ENCODE measurements around the gene HCN2. TPM values are rescaled to one million over a fixed set of nuclear protein-coding genes. Genes with fewer than 3 reads are reported as not detected.

Gene HCN2
- total RNA-seq, 1 experiment from 2014 or later = 9.2 TPM

GRCh38 chr19:570937-571565 is 18.6 kb upstream of the HCN2 start:
- peak; percentile 8 for ATAC-seq
- peaks cover 14% of the 10 kb centered on the region for H3K36me3 Mint-ChIP-seq
- CTCF ChIA-PET = no interaction called here
- peak overlapping the region; percentile 98 for H3K27ac Mint-ChIP-seq
- peaks cover 27% of the 10 kb centered on the region for H3K27me3 Mint-ChIP-seq (ENCODE audit: low read depth)
- peak; percentile 52 for DNase-seq (ENCODE audit: low spot score)
- no peaks in the 10 kb centered on the region for H3K9me3 Mint-ChIP-seq
- TF ChIP-seq SMAD3 (CRISPR knock-in tag; IDR thresholded peaks at IDR 0.05; ENCODE audit: borderline replicate concordance) (0 out of 2 replicates have a peak, but pooled peaks have one; percentile 18), E2F5 (CRISPR knock-in tag; IDR thresholded peaks at IDR 0.05) (0 out of 2 replicates have a peak, but pooled peaks have one; percentile 21), NR3C1 (CRISPR knock-in tag; conservative IDR thresholded peaks at IDR 0.05; ENCODE audit: low read depth) (no peak), ZNF425 (CRISPR knock-in tag; conservative IDR thresholded peaks at IDR 0.05) (no peak), SP1 (CRISPR knock-in tag; conservative IDR thresholded peaks at IDR 0.05) (0 out of 2 replicates have a peak, but pooled peaks have one; percentile 9), ZNF121 (CRISPR knock-in tag; IDR thresholded peaks at IDR 0.05) (0 out of 2 replicates have a peak, but pooled peaks have one; percentile 5)
- TF ChIP-seq, protein P1, sequence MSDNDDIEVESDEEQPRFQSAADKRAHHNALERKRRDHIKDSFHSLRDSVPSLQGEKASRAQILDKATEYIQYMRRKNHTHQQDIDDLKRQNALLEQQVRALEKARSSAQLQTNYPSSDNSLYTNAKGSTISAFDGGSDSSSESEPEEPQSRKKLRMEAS (CRISPR knock-in tag; IDR thresholded peaks at IDR 0.05) = peak; percentile 36; the same call in 1 of the 2 replicates
- TF ChIP-seq, protein P2, sequence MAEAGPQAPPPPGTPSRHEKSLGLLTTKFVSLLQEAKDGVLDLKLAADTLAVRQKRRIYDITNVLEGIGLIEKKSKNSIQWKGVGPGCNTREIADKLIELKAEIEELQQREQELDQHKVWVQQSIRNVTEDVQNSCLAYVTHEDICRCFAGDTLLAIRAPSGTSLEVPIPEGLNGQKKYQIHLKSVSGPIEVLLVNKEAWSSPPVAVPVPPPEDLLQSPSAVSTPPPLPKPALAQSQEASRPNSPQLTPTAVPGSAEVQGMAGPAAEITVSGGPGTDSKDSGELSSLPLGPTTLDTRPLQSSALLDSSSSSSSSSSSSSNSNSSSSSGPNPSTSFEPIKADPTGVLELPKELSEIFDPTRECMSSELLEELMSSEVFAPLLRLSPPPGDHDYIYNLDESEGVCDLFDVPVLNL (CRISPR knock-in tag; IDR thresholded peaks at IDR 0.05; ENCODE audit: borderline replicate concordance, low read depth) = 0 out of 2 replicates have a peak, but pooled peaks have one; percentile 69
- POLR2A ChIA-PET = interaction anchor here (1.9 kb wide), 1 partner anchor 10 kb away, joined by 6 read pairs; no protein-coding TSS in a partner anchor
- H3K4me3 Mint-ChIP-seq = peak overlapping the region; percentile 94
- peaks cover 29% of the 10 kb centered on the region for H3K4me1 Mint-ChIP-seq

DNA sequence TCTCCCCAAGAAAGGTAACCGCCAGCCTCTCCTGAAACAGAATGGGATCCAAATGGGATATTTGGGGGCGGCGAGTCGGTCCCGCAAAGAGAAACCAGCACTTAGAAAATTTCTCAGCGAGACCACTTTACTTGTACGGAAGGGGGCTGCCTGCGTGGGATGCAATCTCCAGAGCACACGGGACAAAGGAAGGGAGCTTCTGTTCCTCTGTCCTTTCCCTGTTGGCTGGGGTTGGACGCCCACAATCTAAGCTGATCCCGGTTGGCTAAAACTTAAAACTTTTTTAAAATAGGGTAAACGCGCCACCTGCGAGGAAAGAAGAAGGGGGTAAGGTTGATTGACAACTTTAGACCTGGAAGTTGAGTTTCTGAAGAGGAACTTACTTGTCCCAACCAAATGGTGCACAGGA is 18.1 kb upstream of the HCN2 start:
- TF ChIP-seq ATF1 (CRISPR knock-in tag; IDR thresholded peaks at IDR 0.05) (no peak), ZNF219 (CRISPR knock-in tag; IDR thresholded peaks at IDR 0.05; ENCODE audit: borderline replicate concordance) (no peak), PRRX2 (CRISPR knock-in tag; IDR thresholded peaks at IDR 0.05) (no peak), TP53 (CRISPR knock-in tag; IDR thresholded peaks at IDR 0.05) (no peak), TCF7 (CRISPR knock-in tag; IDR thresholded peaks at IDR 0.05; ENCODE audit: low read depth) (no peak), STAT6 (CRISPR knock-in tag; conservative IDR thresholded peaks at IDR 0.05; ENCODE audit: low read depth) (no peak), ATF3 (CRISPR knock-in tag; conservative IDR thresholded peaks at IDR 0.05) (no peak), NR1H2 (CRISPR knock-in tag; IDR thresholded peaks at IDR 0.05) (no peak)
- no peaks in the 10 kb centered on the region for H3K9me3 Mint-ChIP-seq
- H3K4me3 Mint-ChIP-seq = peak overlapping the region; percentile 94
- peak overlapping the region; percentile 98 for H3K27ac Mint-ChIP-seq
- ATAC-seq (no peak), DNase-seq (ENCODE audit: low spot score) (no peak)
- H3K36me3 Mint-ChIP-seq = peaks cover 11% of the 10 kb centered on the region
- ChIA-PET POLR2A (interaction anchor here (1.5 to 1.9 kb wide), 2 partner anchors 10 to 61 kb away, joined by 4 to 6 read pairs; no protein-coding TSS in a partner anchor), CTCF (interaction anchor here (0.6 to 1.7 kb wide), 2 partner anchors 12 to 61 kb away, joined by 3 to 4 read pairs; no protein-coding TSS in a partner anchor)
- peaks cover 29% of the 10 kb centered on the region for H3K4me1 Mint-ChIP-seq
- H3K27me3 Mint-ChIP-seq (ENCODE audit: low read depth) = peaks cover 24% of the 10 kb centered on the region

All from WTC11 (cell line).